ENCODE data around the gene MRPS6. TPM values are rescaled to one million over a fixed set of nuclear protein-coding genes. Genes with fewer than 3 reads are reported as not detected.

The MRPS6 gene
- total and polyA plus RNA-seq, 9 donors: 19.1 to 104 (median 46.5) TPM

DNA sequence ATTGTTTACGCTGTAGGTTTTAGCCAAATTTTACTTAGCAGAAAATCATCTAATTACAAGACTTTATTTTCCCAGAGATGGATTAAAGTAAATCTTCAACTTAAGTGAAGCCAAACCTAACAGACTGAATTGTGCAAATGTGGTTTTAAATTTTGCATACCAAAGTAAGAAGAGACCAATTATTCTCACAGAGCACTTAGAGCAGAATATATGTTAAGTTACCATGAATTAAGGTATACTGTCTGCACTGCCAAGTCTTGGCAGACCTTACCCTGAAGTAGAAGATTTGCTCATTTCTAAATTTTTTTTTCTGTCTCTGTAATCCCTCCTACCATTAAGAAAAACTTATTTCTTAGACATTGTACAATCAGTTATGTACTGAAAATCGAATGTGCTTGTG, 24.1 kb downstream of the MRPS6 start:
- WGBS, 3 donors: 79 to 84% (median 82%) methylated on average over 2 of the region's 2 CpGs
- intact Hi-C loops (cut with DNase I): no loop called here
- H3K27ac ChIP-seq: no peak overlapping the region

GRCh38 chr21:34100337-34100736, 27.0 kb downstream of the MRPS6 start:
- DNase-seq: no peak
- Histone ChIP-seq H3K27ac (no peak overlapping the region), H3K4me3 (no peak overlapping the region), H3K27me3 (no peaks in the 10 kb centered on the region), H3K9me3 (no peaks in the 10 kb centered on the region), H3K4me1 (ENCODE audit: insufficient read depth) (no peaks in the 10 kb centered on the region), H3K36me3 (no peaks in the 10 kb centered on the region)
- TF ChIP-seq, protein P1, sequence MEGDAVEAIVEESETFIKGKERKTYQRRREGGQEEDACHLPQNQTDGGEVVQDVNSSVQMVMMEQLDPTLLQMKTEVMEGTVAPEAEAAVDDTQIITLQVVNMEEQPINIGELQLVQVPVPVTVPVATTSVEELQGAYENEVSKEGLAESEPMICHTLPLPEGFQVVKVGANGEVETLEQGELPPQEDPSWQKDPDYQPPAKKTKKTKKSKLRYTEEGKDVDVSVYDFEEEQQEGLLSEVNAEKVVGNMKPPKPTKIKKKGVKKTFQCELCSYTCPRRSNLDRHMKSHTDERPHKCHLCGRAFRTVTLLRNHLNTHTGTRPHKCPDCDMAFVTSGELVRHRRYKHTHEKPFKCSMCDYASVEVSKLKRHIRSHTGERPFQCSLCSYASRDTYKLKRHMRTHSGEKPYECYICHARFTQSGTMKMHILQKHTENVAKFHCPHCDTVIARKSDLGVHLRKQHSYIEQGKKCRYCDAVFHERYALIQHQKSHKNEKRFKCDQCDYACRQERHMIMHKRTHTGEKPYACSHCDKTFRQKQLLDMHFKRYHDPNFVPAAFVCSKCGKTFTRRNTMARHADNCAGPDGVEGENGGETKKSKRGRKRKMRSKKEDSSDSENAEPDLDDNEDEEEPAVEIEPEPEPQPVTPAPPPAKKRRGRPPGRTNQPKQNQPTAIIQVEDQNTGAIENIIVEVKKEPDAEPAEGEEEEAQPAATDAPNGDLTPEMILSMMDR (IDR thresholded peaks at IDR 0.05): no peak
- TF ChIP-seq POLR2A (IDR thresholded peaks at IDR 0.05): no peak
- TF ChIP-seq EP300 (IDR thresholded peaks at IDR 0.05): no peak
- 91 to 92% (median 91%) methylated on average over 2 of the region's 2 CpGs for WGBS, 3 donors
- intact Hi-C loops (cut with DNase I): no loop called here

More for the DNA sequence above, 24.1 kb downstream of the MRPS6 start:
- no peak for DNase-seq
- H3K27me3 ChIP-seq: no peaks in the 10 kb centered on the region
- H3K4me1 ChIP-seq (ENCODE audit: insufficient read depth): peaks cover 3% of the 10 kb centered on the region
- TF ChIP-seq POLR2A (IDR thresholded peaks at IDR 0.05) (no peak), EP300 (IDR thresholded peaks at IDR 0.05) (no peak)
- TF ChIP-seq, protein P1 (IDR thresholded peaks at IDR 0.05): no peak
- no peaks in the 10 kb centered on the region for H3K36me3 ChIP-seq
- H3K4me3 ChIP-seq: no peak overlapping the region
- H3K9me3 ChIP-seq: no peaks in the 10 kb centered on the region

GRCh38 chr21:34100790-34101189, 27.4 kb downstream of the MRPS6 start:
- no peaks in the 10 kb centered on the region for H3K4me1 ChIP-seq (ENCODE audit: insufficient read depth)
- intact Hi-C loops (cut with DNase I): no loop called here
- H3K9me3 ChIP-seq: no peaks in the 10 kb centered on the region
- 49 to 57% (median 50%) methylated on average over 4 of the region's 4 CpGs for WGBS, 3 donors
- H3K27ac ChIP-seq: no peak overlapping the region
- H3K4me3 ChIP-seq: no peak overlapping the region
- no peak for TF ChIP-seq POLR2A (IDR thresholded peaks at IDR 0.05)
- TF ChIP-seq, protein P1 (IDR thresholded peaks at IDR 0.05): no peak
- no peak for TF ChIP-seq EP300 (IDR thresholded peaks at IDR 0.05)
- no peak for DNase-seq
- no peaks in the 10 kb centered on the region for H3K27me3 ChIP-seq
- H3K36me3 ChIP-seq: no peaks in the 10 kb centered on the region

- H3K27me3 ChIP-seq: no peaks in the 10 kb centered on the region
- H3K4me1 ChIP-seq (ENCODE audit: insufficient read depth): no peaks in the 10 kb centered on the region
- no peaks in the 10 kb centered on the region for H3K9me3 ChIP-seq
- DNase-seq: no peak
- H3K36me3 ChIP-seq: no peaks in the 10 kb centered on the region
- no peak for TF ChIP-seq EP300 (IDR thresholded peaks at IDR 0.05)
- TF ChIP-seq, protein P1 (IDR thresholded peaks at IDR 0.05): no peak
- H3K27ac ChIP-seq: no peak overlapping the region
- no peak overlapping the region for H3K4me3 ChIP-seq
- intact Hi-C loops (cut with DNase I): no loop called here
Measured at GRCh38 chr21:34105947-34106541, 32.7 kb downstream of the MRPS6 start.
